Osteoblast (primary cell): ENCODE measurements around the gene RPS19BP1. TPM values are rescaled to one million over a fixed set of nuclear protein-coding genes. Genes with fewer than 3 reads are reported as not detected.
A peak's percentile ranks its signal among the peaks of the same experiment; 100 is the strongest.

Experiments used
- DNase-seq: peaks from one replicate; pipeline ENCODE4 v3.0.0; 2011; ENCODE audit warnings: low spot score, mixed read lengths; ENCODE audit not compliant: insufficient read length; ENCODE audit errors: missing footprints
- H2AFZ ChIP-seq: 2 replicates; pipeline ENCODE4 v1.6.0; 2011; ENCODE audit warnings: mild to moderate bottlenecking, low read length
- H3K27ac ChIP-seq: 2 replicates; pipeline ENCODE4 v1.5.1; 2011; ENCODE audit warnings: mild to moderate bottlenecking, low read depth, low read length, moderate library complexity
- H3K27me3 ChIP-seq: 2 replicates; pipeline ENCODE4 v1.6.0; 2012; ENCODE audit warnings: mild to moderate bottlenecking, control low read depth, inconsistent platforms, low read length, moderate library complexity; ENCODE audit not compliant: insufficient read depth
- H3K36me3 ChIP-seq: 2 replicates; pipeline ENCODE4 v1.5.1; 2011; ENCODE audit warnings: mild to moderate bottlenecking, low read length, control low read depth, moderate library complexity; ENCODE audit not compliant: insufficient read depth
- H3K4me1 ChIP-seq: 2 replicates; pipeline ENCODE4 v1.5.1; 2011; ENCODE audit warnings: mild to moderate bottlenecking, low read length, control low read depth, moderate library complexity; ENCODE audit not compliant: insufficient read depth
- H3K4me2 ChIP-seq: 2 replicates; pipeline ENCODE4 v1.6.0; 2011; ENCODE audit warnings: mild to moderate bottlenecking, low read length; ENCODE audit not compliant: insufficient read depth
- H3K4me3 ChIP-seq: fragments of 200-600 bp; sonication (generic); 3 replicates; pipeline ENCODE4 v1.5.1; 2012; ENCODE audit warnings: mild to moderate bottlenecking, low read length, inconsistent platforms; ENCODE audit not compliant: insufficient read depth
- H3K79me2 ChIP-seq: 2 replicates; pipeline ENCODE4 v1.6.0; 2012; ENCODE audit warnings: mild to moderate bottlenecking, low read length, control low read depth, inconsistent platforms; ENCODE audit not compliant: insufficient read depth
- H3K9me3 ChIP-seq: 2 replicates; pipeline ENCODE4 v1.5.1; 2011; ENCODE audit warnings: low read depth, low read length, control low read depth
- H4K20me1 ChIP-seq: 2 replicates; pipeline ENCODE4 v1.6.0; 2012; ENCODE audit warnings: mild to moderate bottlenecking, low read length, control low read depth; ENCODE audit not compliant: insufficient read depth
- total RNA-seq: library from RNA; depleted of rRNA; stranded (reverse); fragments of >200 nt; gene quantifications from 2 replicates; pipeline ENCODE4 v1.2.3, GENCODE V29; 2012
- TF ChIP-seq, protein P1 (sequence below): IDR thresholded peaks from 2 replicates; pipeline ENCODE4 v1.5.1; 2011; ENCODE audit warnings: mild to moderate bottlenecking, low read depth, low read length, moderate library complexity; ENCODE audit errors: extremely low read depth

RPS19BP1 gene
- total RNA-seq, 1 donor = 34.7 TPM

DNA sequence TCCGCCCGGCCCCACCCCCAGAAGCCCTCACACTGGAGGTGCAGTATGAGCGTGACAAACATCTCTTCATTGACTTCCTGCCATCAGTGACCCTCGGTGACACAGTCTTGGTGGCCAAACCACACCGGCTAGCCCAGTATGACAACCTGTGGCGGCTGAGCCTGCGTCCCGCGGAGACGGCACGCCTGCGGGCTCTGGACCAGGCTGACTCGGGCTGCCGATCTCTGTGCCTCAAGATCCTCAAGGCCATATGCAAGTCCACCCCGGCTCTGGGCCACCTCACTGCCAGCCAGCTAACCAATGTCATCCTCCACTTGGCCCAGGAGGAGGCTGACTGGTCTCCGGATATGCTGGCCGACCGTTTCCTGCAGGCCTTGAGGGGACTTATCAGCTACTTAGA is 18.8 kb downstream of the RPS19BP1 start:
- Histone ChIP-seq H3K27ac (no peak overlapping the region), H3K36me3 (peaks cover 64% of the 10 kb centered on the region), H3K27me3 (no peaks in the 10 kb centered on the region), H3K4me1 (peaks cover 21% of the 10 kb centered on the region), H3K4me2 (no peak overlapping the region), H3K79me2 (peaks cover 55% of the 10 kb centered on the region), H2AFZ (no peak overlapping the region), H4K20me1 (peaks cover 29% of the 10 kb centered on the region), H3K9me3 (no peaks in the 10 kb centered on the region), H3K4me3 (no peak overlapping the region)
- DNase-seq = peak; percentile 49
- TF ChIP-seq, protein P1, sequence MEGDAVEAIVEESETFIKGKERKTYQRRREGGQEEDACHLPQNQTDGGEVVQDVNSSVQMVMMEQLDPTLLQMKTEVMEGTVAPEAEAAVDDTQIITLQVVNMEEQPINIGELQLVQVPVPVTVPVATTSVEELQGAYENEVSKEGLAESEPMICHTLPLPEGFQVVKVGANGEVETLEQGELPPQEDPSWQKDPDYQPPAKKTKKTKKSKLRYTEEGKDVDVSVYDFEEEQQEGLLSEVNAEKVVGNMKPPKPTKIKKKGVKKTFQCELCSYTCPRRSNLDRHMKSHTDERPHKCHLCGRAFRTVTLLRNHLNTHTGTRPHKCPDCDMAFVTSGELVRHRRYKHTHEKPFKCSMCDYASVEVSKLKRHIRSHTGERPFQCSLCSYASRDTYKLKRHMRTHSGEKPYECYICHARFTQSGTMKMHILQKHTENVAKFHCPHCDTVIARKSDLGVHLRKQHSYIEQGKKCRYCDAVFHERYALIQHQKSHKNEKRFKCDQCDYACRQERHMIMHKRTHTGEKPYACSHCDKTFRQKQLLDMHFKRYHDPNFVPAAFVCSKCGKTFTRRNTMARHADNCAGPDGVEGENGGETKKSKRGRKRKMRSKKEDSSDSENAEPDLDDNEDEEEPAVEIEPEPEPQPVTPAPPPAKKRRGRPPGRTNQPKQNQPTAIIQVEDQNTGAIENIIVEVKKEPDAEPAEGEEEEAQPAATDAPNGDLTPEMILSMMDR = no peak

DNA sequence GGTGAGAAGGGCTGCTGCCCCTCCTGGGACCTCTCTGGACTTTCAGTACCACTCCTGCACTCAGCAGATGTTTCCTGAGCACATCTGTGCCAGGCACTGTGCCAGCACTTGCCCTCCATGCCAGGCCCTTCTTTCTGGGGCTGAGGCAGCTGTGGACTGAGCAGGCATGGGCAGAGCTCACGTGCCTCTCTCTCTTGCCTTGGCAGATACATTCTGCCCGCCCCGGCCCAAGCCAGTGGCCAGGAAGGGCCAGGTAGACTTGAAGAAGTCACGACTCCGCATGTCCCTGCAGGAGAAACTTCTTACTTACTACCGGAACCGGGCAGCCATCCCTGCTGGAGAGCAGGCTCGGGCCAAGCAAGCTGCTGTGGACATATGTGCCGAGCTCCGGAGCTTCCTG is 20.5 kb downstream of the RPS19BP1 start:
- Histone ChIP-seq H3K4me2 (no peak overlapping the region), H3K36me3 (peaks cover 73% of the 10 kb centered on the region), H2AFZ (no peak overlapping the region), H3K9me3 (no peaks in the 10 kb centered on the region), H3K4me1 (peaks cover 11% of the 10 kb centered on the region), H4K20me1 (peaks cover 36% of the 10 kb centered on the region), H3K79me2 (peaks cover 55% of the 10 kb centered on the region), H3K27me3 (no peaks in the 10 kb centered on the region), H3K27ac (no peak overlapping the region), H3K4me3 (no peak overlapping the region)
- DNase-seq = no peak
- TF ChIP-seq, protein P1 = no peak

DNA sequence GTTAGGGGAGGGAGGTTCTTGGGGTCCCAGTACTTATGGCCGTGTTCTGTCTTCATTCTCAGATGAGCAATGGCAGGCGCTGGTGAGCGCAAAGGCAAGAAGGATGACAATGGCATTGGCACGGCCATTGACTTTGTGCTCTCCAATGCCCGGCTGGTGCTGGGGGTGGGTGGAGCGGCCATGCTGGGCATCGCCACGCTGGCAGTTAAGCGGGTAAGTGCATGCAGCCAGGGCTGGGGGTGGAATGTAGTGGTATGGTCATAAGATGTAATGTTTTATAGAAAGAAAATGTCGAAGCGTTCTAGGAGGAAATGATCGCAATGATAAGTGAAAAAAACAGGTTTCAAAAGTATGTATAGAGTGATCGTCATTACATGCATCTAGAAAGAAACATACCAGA is 21.3 kb downstream of the RPS19BP1 start:
- Histone ChIP-seq H4K20me1 (peaks cover 43% of the 10 kb centered on the region), H3K27me3 (no peaks in the 10 kb centered on the region), H3K27ac (no peak overlapping the region), H3K9me3 (no peaks in the 10 kb centered on the region), H3K36me3 (peaks cover 73% of the 10 kb centered on the region), H3K79me2 (peaks cover 60% of the 10 kb centered on the region), H3K4me2 (no peak overlapping the region), H3K4me1 (peaks cover 11% of the 10 kb centered on the region), H2AFZ (no peak overlapping the region), H3K4me3 (no peak overlapping the region)
- peak; percentile 3 for DNase-seq
- TF ChIP-seq, protein P1 = no peak

DNA sequence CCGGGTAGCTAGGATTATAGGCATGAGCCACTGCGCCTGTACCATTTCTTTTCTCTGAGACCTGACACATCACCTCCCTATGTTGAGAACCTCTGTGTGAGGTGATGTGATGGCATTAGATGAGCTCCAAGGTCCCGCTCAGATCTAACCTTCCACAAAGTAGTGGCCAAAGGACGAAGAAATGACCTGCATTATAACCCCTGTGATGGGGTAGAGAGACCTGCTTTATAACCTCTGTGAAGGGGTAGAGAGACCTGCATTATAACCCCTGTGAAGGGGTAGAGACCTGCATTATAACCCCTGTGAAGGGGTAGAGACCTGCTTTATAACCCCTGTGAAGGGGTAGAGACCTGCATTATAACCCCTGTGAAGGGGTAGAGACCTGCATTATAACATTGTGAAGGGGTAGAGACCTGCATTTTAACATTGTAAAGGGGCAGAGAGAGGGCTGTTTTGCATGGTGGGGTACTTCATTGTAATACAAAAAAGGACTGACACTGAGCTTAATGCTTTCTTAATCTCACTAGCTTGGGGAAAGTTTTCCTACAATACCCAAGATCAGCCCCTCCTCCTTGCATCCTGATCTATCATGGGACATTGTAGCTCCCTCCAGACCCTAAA is 21.9 kb downstream of the RPS19BP1 start:
- peaks cover 76% of the 10 kb centered on the region for H3K36me3 ChIP-seq
- TF ChIP-seq, protein P1 = no peak
- H4K20me1 ChIP-seq = peaks cover 48% of the 10 kb centered on the region
- no peak overlapping the region for H2AFZ ChIP-seq
- peaks cover 63% of the 10 kb centered on the region for H3K79me2 ChIP-seq
- peaks cover 11% of the 10 kb centered on the region for H3K4me1 ChIP-seq
- peak; percentile 3 for DNase-seq
- H3K4me2 ChIP-seq = no peak overlapping the region
- H3K27ac ChIP-seq = no peak overlapping the region
- no peaks in the 10 kb centered on the region for H3K27me3 ChIP-seq
- H3K4me3 ChIP-seq = no peak overlapping the region
- H3K9me3 ChIP-seq = no peaks in the 10 kb centered on the region
